Uterus (tissue), 2 donors: Measurements from ENCODE around the gene AMIGO3.

Source experiments
- POLR2A ChIP-seq, 2 donors: fragments of 450-650 bp; IDR thresholded peaks; one replicate each; pipeline ENCODE4 v1.6.1; 2016; ENCODE audit warnings: antibody characterized with exemption in 2 of 2, mild to moderate bottlenecking in 1 of 2, moderate library complexity in 1 of 2
- TF ChIP-seq, protein P1 (sequence below), 4 experiments: fragments of 200-600 bp in 2 of 4; fragments of 450-650 bp in 2 of 4; sonication (generic) in 2 of 4; IDR thresholded peaks; one replicate each; pipeline ENCODE4 v1.5.1; 2016 to 2019; ENCODE audit warnings: antibody characterized with exemption in 4 of 4, mild to moderate bottlenecking in 2 of 4, moderate library complexity in 1 of 4

DNA sequence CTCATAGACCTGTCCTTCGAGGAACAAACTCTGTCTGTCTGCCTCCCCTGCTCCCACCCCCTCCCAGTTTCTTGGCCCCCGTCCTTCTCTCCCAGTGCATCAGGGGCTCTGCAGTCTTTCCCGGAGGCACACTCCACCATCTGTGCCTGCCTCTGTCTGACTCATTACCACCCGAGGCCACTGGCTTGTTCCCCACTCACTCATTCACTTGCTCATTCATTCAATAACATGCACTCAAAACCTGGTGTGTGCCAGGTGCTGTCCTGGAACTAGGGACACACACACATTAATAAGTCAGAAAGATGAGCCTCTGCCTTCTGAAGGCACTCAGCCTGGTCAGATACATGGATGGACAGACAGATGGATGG, 12.4 kb downstream of the AMIGO3 start:
- TF ChIP-seq, protein P1, sequence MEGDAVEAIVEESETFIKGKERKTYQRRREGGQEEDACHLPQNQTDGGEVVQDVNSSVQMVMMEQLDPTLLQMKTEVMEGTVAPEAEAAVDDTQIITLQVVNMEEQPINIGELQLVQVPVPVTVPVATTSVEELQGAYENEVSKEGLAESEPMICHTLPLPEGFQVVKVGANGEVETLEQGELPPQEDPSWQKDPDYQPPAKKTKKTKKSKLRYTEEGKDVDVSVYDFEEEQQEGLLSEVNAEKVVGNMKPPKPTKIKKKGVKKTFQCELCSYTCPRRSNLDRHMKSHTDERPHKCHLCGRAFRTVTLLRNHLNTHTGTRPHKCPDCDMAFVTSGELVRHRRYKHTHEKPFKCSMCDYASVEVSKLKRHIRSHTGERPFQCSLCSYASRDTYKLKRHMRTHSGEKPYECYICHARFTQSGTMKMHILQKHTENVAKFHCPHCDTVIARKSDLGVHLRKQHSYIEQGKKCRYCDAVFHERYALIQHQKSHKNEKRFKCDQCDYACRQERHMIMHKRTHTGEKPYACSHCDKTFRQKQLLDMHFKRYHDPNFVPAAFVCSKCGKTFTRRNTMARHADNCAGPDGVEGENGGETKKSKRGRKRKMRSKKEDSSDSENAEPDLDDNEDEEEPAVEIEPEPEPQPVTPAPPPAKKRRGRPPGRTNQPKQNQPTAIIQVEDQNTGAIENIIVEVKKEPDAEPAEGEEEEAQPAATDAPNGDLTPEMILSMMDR (IDR thresholded peaks at IDR 0.05) = no peak
- no peak for TF ChIP-seq POLR2A (IDR thresholded peaks at IDR 0.05)
